Epithelial cell of prostate (primary cell): Measurements from ENCODE around the gene CLSTN2.

Experiments used
- DNase-seq: peaks from one replicate; pipeline ENCODE4 v3.0.0-alpha.2; 2011; ENCODE audit warnings: low read depth, low spot score
- H3K27ac ChIP-seq: fragments of 450-650 bp; 2 replicates; pipeline ENCODE4 v1.5.1; 2017; ENCODE audit warnings: mild to moderate bottlenecking

CLSTN2 gene

DNA sequence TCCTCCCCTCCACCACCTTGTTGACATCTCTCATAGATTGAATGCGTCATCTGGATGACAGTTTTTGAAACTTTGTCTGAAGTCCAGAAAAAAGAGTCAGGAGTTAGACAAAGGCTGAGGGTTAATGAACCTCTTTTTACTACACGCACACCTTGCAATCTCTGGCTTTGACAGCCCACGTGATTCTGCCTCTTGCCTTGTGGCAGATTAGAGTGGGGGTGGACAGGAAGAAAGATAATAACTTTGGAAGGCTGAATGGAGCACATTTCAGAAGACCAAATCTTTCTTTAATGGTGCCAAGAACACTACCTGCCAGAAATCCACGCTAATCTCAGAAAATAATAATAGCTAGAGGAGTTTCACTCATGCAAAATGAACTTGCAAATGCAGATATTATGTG lies 415.0 kb downstream of the CLSTN2 start:
- no peak overlapping the region for H3K27ac ChIP-seq
- no peak for DNase-seq

DNA sequence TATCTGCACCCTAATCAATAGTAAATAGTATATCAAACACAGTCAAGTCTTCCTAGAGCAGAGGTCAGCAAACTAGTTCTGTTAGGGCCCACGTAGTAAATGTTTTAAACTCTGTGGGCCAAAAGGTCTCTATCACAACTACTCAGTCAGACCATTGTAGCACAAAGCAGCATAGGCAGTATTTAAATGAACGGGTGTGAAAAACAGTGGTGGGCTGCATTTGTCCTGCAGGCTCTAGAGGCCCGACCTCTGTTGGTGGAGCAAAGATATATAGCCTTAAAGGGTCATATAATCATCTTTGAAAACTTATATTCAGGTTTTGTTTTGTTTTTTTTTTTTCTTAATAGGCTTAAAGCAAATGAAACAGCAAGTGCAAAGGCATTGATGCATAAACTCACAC lies 416.5 kb downstream of the CLSTN2 start:
- no peak for DNase-seq
- H3K27ac ChIP-seq = no peak overlapping the region

DNA sequence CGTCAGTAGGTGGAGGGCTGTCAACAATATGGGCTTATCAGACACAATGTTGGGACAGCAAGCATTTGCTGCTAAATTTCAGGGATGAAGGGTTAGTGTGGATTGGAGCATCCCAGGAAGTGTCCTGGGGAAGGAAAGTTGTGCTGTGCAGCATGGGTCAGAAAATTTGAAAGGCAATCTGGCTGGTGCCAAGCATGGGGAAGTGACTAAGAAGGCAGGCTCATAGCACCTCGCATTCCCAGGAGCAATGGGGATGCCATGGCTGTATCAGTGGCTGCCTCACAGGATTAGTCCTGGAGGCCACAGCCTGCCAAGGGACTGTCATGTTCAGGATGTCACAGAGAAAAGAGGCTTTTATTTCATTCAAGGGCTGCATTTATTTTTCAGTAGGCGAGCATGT lies 420.5 kb downstream of the CLSTN2 start:
- no peak overlapping the region for H3K27ac ChIP-seq
- no peak for DNase-seq

DNA sequence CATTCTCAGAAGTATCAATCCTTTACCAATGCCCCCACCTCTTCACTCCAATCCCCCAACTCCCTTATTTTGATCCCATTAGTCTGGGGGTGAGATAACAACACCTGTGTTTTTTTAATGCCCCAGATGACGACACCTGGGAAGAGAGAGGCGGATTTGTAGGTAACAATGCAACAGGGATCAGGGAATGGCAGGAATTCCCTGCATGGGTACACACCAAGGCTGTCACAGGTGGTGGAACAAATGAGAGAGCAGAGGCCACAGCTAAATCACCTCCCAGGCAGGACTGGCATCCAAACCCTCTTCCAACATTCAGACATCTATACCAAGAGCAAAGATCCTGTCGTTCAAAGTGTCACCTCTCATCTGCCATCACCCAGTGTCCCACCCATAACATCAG lies 423.7 kb downstream of the CLSTN2 start:
- DNase-seq = no peak

DNA sequence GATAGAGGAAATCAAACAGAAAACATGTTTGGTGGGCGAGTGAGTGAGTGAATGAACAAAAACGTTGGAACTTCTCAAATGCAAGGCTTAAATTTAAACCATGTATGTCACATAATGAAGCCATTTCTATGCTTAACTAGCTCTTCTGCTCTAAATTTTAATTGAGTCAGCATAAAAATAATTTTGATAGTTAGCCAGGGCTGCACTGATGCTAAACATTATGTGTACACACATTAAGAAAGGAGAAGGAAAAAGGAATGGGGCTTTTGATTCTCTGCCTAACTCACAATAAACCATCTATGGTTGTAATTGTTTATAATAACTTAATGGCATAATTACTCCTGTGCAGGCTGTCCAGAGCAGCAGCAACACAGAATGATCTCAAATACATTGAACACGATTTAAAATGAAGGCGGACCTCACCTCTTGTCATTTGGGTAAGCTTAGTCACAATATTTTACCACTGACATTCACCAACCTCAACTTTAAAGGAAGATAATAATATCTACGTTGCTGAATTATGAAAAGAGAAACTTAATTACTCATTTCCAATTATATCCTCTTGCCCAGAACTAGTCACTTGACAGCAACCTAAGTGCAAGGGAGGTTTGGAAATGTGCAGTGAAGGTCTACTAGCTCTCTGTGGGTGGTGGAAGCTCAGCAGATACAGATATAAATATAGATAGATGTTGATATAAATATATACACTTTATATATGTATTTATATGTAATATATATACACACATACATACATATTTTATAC lies 424.4 kb downstream of the CLSTN2 start:
- H3K27ac ChIP-seq = no peak overlapping the region
- no peak for DNase-seq

More for the DNA sequence above, 423.7 kb downstream of the CLSTN2 start:
- no peak overlapping the region for H3K27ac ChIP-seq

DNA sequence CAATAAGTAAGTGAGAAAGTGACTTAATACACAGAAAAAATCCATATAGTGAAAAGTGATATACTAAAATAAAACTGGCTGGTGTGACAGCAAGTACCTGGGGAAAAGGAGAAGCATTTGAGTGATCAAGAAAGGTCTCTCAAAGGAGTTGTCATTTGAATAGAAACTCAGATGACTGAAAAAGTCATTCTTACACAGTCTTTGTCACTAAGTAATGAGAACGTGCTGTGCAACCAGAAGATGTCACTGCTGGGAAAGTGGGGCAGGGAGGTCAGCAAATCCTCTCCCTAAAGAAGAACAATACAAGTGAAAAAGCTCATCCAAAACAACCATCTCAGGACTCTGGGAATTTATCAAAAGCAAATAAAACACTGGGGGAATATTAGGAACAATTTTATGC lies 425.3 kb downstream of the CLSTN2 start:
- DNase-seq = no peak

DNA sequence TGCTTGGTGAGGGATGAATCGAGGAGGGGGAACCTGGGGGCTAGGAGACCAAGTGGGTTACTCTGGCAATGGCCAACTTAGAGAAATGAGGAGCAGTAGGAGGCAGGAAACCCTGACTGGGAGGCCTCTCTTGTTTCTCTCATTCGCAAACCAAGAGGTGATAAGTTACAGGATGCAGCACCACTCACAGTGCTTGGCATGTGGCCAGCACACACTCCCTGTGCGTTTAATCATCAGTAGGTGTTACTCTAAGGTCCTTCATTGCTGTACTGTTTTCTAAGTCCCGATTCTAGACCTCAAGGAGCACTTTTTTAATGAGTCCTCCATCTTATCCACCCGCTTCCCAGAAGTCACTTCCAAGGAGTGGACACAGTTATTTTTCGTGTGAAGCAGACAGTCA lies 428.8 kb downstream of the CLSTN2 start:
- no peak overlapping the region for H3K27ac ChIP-seq
- DNase-seq = peak; percentile 26

More for the DNA sequence above, 425.3 kb downstream of the CLSTN2 start:
- H3K27ac ChIP-seq = no peak overlapping the region

DNA sequence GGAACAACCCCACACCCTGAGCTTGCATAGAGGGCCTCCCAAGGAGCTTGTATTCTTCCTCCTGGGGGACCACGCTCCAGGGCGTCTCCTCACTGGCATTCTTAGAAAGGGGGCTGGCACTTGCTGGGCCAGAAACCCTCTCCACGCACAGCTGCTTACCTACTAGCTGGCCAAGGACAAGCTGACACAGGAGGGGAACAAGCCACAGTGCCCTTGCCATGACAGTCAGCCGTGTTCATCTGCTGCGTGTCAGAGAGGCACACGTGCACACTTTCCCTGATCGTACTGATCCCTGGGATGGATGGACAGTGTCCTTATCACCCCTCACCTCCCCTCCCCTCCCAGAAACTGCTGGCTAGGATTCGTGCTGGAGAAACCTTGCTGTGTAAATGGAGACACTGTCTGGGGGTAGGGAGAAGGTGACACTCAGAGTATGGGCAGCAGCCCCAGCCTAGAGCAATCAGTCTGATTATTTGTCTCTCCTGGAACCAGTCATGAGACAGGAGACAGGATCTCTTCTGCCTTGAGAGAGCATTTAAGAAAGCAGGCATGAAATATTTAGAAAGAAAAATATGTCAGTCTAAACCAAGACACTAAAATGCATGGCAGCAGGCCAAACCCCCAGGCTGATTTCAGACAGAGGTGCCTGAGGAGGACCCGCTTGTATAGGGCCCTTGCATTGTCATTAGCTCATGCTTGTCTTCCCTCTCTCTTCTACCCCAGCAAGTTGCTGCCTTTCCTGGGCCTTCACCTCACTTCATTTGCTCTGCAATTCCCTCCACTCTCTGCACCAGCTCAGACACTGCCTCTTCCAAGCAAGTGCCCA lies 431.1 kb downstream of the CLSTN2 start:
- H3K27ac ChIP-seq = no peak overlapping the region
- DNase-seq = no peak

DNA sequence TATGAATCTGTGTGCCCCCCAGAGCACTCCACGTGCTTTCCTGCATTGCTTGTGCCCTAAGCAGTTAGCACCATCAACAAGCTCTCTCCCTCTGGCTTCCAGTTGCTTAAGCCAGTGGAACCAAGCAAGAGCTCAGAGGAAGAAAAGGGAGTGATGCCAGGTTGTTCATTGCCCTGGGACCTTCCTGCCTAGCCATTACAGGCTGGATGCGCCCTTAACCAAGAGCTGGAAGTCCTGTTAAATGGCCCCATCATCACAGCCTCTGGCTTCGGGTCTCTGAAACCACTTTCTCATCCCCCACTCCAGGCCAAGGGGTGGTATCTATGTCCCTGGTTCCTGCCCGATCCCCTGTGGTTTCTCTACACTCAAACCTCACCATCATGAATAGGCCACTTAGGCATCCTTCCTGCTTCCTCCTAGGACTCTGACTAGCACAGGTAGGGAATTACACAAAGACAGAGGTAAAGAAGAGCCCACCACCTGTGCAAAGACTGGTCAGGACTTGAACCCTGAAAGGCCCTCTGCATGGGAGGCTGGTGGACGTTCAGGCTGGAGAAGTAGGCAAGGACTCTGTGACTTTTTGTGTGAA lies 433.3 kb downstream of the CLSTN2 start:
- no peak for DNase-seq

DNA sequence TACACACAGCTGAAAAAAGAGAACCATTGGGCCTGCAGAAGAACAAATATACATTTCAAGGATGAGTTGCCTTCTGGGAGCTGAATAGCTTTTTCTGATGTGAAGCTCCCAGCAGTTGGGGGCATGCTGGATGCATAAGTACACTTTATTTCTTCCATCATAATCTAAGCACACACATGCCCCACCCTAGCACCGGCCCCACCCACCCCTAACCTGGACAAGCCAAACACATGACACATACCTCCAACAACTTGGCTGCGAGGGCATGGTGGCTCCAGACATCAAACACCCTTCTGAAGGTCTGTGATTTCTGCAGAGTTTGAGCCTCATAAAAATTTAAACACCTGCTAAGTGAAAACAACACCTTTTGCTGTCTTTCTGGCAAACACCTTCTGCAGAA lies 435.7 kb downstream of the CLSTN2 start:
- no peak overlapping the region for H3K27ac ChIP-seq

More for the DNA sequence above, 433.3 kb downstream of the CLSTN2 start:
- H3K27ac ChIP-seq = no peak overlapping the region

DNA sequence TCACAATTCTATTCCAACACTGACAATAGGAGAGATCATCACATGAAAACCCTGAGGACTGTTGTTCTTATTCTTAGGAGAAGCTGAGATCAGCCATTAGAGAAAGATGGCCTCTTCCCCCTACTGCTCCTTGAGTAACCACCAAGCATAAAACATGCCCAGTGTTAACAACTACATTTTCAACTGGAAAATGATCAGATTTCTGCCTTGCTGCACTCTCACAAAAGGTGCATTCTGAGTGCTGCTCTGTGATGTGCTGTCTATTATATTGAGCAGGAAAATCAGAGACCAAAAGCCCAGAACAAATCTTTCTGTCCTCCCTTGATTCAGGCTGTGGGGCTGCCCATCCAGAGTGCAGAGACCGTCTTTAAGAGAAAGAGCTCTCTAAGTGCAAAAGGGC lies 438.2 kb downstream of the CLSTN2 start:
- no peak for DNase-seq
- no peak overlapping the region for H3K27ac ChIP-seq

More for the DNA sequence above, 435.7 kb downstream of the CLSTN2 start:
- no peak for DNase-seq

DNA sequence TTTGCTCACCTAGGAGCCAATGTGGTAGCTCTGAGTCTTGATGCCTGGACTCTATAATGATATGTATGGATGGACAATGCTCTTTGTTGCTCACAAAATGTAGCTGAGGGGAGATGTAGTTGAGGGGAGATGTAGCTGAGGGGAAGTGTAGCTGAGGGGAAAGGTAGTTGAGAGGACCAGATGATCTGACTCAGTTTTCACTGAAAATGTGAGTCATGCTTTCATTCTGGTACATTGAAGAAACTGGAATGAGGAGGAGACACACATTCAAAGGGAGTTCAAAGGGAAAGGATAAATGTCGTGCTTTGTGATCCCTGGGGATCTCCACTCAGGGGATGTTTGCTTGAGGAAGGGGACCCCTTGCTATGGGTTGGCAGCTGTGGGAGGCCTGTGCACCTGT lies 440.0 kb downstream of the CLSTN2 start:
- DNase-seq = no peak
- H3K27ac ChIP-seq = no peak overlapping the region

DNA sequence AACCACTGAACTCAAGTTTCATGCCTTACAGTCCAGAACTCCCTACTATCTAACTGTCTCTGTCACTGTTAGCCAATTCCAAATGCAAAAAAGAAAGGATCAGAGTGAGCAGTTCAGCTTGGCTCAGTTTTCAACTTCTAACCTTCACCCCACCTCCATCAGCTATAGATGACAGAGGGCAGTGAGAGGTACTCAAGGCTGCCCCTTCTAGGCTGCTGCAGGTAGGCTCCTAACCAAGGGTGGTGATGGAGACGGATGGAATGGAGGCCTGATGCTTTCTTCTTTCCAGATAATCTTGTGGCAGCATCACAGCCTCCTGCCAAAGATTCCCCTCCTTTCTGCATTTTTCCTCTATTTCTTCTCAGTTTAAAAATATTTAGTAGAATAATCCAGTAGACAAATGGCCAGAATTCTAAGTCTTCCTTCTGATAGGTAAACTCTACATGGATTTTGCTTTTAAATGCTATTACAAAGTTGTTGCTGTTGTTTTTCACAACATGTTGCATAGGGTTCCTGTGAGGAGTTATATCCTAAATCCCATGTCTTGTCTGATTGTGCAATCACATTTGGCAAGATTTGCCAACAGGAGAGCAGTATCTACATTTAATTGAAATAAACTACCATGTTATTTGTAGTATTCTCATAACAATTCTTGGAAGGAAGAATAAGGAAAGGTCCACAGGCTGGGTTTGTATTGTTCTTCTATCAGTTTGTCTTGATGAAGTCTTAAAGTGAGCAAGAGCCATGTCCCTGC lies 441.3 kb downstream of the CLSTN2 start:
- no peak overlapping the region for H3K27ac ChIP-seq
- DNase-seq = no peak

DNA sequence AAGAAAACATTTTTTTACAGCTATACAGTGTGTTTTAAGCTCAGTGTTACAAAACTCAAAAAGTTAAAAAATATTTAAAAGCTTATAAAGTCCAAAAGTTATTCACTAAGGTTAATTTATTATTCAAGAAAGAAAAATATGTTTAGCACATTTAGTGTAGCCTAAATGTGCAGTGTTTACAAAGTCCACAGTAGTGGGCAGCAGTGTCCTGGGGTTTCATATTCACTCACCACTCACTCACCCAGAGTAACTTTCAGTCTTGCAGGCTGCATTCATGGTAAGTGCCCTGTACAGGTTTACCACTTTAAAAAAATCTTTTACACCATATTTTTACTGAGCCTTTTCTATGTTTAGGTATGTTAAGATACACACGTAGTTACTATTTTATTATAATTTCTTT lies 442.7 kb downstream of the CLSTN2 start:
- H3K27ac ChIP-seq = no peak overlapping the region
- no peak for DNase-seq

DNA sequence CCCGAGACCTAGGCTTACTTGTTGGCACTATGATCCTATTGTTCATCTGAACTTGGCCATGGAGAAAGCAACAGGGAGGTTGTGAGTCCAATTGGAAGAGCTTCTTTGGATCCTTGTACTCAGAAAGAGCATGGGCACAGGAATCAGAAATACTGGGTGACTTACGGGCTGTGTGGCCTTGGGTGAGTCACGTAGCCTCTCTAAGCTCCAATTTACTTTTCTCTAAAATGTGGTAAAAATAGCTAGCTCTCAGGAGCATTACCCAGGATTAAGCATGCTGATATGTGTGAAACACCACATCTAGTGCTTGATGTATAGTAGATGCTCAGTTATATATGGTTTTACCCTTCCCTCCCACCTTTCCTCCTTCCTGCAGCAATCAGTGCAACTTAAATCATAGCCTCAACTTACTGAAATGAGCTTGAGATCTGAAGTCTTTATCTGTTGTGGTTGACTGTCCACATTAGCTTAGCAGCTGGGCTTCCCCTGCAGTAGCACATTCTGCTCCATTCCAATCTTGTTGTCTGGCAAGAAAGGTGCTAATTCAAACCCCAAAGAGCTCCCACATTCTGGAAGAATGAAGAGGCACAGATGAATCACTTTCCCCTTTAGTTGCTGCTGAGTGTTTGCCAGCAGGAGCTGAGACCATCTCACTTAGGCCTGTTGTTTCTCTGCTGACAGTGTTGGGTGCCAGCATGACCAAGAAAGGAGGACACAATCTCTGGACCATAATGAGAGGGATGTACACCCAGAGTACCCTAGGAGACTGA lies 443.8 kb downstream of the CLSTN2 start:
- no peak overlapping the region for H3K27ac ChIP-seq

DNA sequence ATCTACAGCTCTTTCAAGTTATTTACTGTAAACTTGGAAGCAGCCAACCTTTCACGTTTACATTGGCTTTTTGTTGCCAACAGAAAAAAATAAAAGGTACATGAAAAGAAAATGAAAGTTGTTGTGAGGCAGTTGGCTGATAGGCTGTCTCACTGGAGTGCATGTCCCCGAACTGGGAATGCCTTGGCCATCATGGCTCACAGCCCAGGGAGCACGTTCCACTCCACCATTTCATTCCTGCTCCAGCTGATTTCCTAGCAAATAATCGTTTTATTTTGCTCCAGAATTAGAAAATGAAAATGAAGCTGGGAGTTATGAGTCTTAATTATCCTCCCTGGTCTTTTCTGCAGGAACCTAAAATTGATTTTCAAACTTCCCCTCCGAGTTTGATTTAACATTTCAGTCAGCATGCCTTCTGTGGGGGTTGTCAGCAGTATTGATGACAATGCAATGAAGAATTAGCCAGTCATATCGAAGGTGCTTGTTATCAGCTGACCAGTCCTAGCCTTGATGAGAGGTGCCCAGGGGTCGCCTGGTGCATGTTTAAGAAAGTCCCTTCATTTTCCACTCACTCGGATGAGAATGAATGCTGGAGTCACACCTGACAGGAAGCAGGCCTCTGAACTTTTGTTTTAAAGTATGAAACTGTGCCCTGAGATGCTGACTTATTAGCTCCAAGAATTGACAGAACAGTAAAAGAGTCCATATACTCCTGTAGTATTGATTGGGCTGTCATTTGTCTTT lies 449.2 kb downstream of the CLSTN2 start:
- H3K27ac ChIP-seq = no peak overlapping the region

More for the DNA sequence above, 443.8 kb downstream of the CLSTN2 start:
- no peak for DNase-seq

DNA sequence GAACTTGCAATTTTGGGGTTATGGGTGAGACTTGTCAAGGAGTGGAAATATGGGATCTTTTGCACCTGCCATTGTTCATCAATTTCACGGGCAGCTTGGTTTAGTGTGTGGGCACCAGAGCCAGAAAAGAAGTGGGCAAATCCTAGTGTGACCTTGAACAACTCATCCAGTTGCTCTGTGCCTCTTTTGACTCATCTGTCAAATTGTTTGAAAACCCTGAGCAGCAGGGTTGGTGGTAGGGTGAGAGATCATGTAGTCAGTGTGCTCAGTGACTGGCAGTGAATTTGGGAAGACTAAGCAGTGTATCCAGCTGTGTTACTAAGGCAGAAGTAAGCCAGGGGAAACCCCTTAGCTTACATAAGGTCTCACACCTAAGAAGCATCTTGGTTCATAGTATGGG lies 449.9 kb downstream of the CLSTN2 start:
- no peak overlapping the region for H3K27ac ChIP-seq
- no peak for DNase-seq

More for the DNA sequence above, 449.2 kb downstream of the CLSTN2 start:
- DNase-seq = no peak

DNA sequence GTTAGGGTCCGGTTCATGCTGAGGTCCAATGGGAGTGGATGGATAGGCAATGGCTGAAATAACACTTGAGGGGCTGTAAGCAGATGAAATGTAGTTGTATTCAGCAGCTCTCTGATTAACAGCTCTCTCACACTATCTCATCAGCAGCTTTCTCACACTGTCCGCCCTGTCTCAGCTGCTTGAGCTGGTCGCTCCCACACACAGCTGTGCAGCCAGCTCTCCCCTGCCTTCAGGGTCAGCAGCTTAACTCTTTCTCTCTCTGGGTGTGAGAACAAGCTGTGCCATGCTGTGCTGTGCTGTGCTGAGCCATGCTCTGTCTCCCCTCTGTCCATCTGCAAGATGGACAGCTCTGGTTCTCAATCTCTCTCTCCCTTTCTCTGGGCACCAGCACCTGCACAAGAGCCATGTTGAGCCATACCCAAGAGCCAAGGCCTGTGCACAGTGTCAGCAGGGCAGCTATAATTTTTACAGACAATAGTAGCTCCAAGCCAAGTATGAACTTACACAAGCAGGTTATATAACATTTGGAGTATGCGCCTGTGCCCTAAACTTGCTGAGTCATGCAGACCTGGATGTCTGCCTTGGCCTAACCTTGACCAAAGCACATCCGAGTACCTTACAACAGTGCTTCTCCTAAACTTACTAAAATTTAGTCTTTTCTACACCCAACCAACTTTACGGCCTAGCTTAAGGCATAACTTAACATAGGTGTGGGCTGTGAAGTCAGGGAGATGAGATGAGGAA lies 451.5 kb downstream of the CLSTN2 start:
- DNase-seq = no peak
- H3K27ac ChIP-seq = no peak overlapping the region
